MM.1S (cell line): ENCODE results near the gene CABP4.

ENCODE experiments used
- DNase-seq: peaks from one replicate; pipeline ENCODE4 v3.0.0-alpha.2; 2015
- H2AFZ ChIP-seq: fragments of 300-600 bp; sonication (generic); 2 replicates; pipeline ENCODE4 v1.6.0; 2016; ENCODE audit warnings: antibody characterized with exemption, low read length
- H3F3A ChIP-seq: fragments of 300-600 bp; sonication (generic); 2 replicates; pipeline ENCODE4 v1.6.1; 2016; ENCODE audit warnings: mild to moderate bottlenecking, antibody characterized with exemption, low read length, moderate library complexity, mixed read lengths; ENCODE audit not compliant: insufficient read depth
- H3K27ac ChIP-seq: fragments of 300-600 bp; sonication (generic); 2 replicates; pipeline ENCODE4 v1.5.1; 2016; ENCODE audit warnings: mild to moderate bottlenecking, low read length
- H3K27me3 ChIP-seq: fragments of 300-600 bp; sonication (generic); replicated peaks from 2 replicates; pipeline ENCODE4 v1.6.0; 2016; ENCODE audit warnings: low read length; ENCODE audit not compliant: insufficient read depth
- H3K36me3 ChIP-seq: fragments of 300-600 bp; sonication (generic); replicated peaks from 2 replicates; pipeline ENCODE4 v1.6.1; 2016; ENCODE audit warnings: mild to moderate bottlenecking, low read length, mixed read lengths; ENCODE audit not compliant: insufficient read depth
- H3K4me1 ChIP-seq: fragments of 300-600 bp; sonication (generic); 2 replicates; pipeline ENCODE4 v1.6.1; 2016; ENCODE audit warnings: low read length, mixed read lengths
- H3K4me2 ChIP-seq: fragments of 300-600 bp; sonication (generic); 2 replicates; pipeline ENCODE4 v1.6.0; 2016; ENCODE audit warnings: low read depth, low read length
- H3K4me3 ChIP-seq: fragments of 300-600 bp; sonication (generic); 2 replicates; pipeline ENCODE4 v1.5.1; 2016; ENCODE audit warnings: low read length, mixed read lengths
- H3K79me2 ChIP-seq: fragments of 300-600 bp; sonication (generic); 2 replicates; pipeline ENCODE4 v1.6.1; 2016; ENCODE audit warnings: mixed run types, low read length, mixed read lengths
- H3K9ac ChIP-seq: fragments of 300-600 bp; sonication (generic); 2 replicates; pipeline ENCODE4 v1.6.1; 2016; ENCODE audit warnings: low read length, mixed read lengths
- H3K9me2 ChIP-seq: fragments of 300-600 bp; sonication (generic); replicated peaks from 2 replicates; pipeline ENCODE4 v1.6.1; 2016; ENCODE audit warnings: mild to moderate bottlenecking, low read length, mixed read lengths; ENCODE audit not compliant: insufficient read depth
- H3K9me3 ChIP-seq: fragments of 300-600 bp; sonication (generic); replicated peaks from 2 replicates; pipeline ENCODE4 v1.6.1; 2016; ENCODE audit warnings: mild to moderate bottlenecking, low read length, mixed read lengths; ENCODE audit not compliant: insufficient read depth
- H4K20me1 ChIP-seq: fragments of 300-600 bp; sonication (generic); 2 replicates; pipeline ENCODE4 v1.6.1; 2016; ENCODE audit warnings: mild to moderate bottlenecking, low read length, moderate library complexity, mixed read lengths; ENCODE audit not compliant: insufficient read depth
- EZH2 ChIP-seq: fragments of 300-600 bp; sonication (generic); optimal IDR thresholded peaks from 2 replicates; pipeline ENCODE3; 2017; ENCODE audit warnings: low read depth, mild to moderate bottlenecking, antibody characterized with exemption, low read length, mixed read lengths
- EZH2phosphoT487 ChIP-seq: fragments of 300-600 bp; sonication (generic); IDR thresholded peaks from 2 replicates; pipeline ENCODE4 v1.6.1; 2018; ENCODE audit warnings: antibody characterized with exemption, low read length
- TF ChIP-seq, protein P1 (sequence below): fragments of 300-600 bp; sonication (generic); IDR thresholded peaks from 2 replicates; pipeline ENCODE4 v1.5.1; 2016; ENCODE audit warnings: antibody characterized with exemption, low read length, mixed read lengths

Gene CABP4

DNA sequence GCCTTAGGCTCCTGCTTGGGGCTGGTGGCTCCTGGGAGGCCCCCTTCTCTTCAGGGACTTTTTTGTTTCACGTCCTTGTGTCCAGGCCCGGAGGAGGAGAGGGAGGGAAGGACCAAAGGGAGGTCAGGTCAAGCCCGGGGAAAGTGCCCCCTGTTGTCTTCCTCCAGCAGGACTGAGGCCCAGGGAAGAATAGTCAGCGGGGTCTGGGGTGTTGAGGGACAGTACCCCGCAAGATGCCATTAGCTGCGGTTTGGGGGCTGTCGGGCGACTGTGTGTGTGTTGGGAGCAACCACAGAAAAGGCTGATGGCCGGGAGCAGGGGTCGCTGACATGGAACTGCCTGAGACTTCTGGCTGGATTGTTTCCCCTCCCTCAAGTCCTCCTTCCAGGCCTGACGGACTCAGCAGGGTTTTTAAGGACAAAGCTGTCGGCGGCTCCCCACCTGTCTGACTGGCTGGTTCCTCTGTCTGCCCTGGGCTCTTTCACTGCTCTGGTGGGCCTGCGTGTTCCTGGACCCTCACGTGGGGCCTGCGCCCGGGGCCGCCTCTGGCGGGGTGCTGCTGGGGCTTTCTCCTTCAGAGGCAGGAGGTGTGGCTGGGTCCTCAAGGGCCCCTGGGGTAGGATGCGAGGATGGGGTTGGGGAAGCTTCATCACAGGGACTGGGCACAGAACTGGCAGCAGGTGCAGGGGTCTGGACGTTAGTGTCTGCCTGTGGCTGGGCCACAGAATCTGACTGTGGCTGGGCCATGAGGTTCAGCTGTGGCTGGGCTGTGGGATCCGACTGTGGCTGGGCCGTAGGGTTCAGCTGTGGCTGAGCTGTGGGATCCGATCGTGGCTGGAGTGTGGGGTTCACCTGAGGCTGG, 4.1 kb upstream of the CABP4 start:
- Histone ChIP-seq H3K9me2 (no peaks in the 10 kb centered on the region), H3K4me3 (no peak overlapping the region), H4K20me1 (no peaks in the 10 kb centered on the region), H3K4me1 (peaks cover 7% of the 10 kb centered on the region), H3K36me3 (no peaks in the 10 kb centered on the region), H3K27ac (no peak overlapping the region), H3K79me2 (no peaks in the 10 kb centered on the region), H3K9ac (no peak overlapping the region), H3K4me2 (no peak overlapping the region), H2AFZ (no peak overlapping the region), H3K9me3 (no peaks in the 10 kb centered on the region), H3K27me3 (no peaks in the 10 kb centered on the region), H3F3A (peaks cover 6% of the 10 kb centered on the region)
- DNase-seq = no peak
- no peak for TF ChIP-seq EZH2
- TF ChIP-seq, protein P1, sequence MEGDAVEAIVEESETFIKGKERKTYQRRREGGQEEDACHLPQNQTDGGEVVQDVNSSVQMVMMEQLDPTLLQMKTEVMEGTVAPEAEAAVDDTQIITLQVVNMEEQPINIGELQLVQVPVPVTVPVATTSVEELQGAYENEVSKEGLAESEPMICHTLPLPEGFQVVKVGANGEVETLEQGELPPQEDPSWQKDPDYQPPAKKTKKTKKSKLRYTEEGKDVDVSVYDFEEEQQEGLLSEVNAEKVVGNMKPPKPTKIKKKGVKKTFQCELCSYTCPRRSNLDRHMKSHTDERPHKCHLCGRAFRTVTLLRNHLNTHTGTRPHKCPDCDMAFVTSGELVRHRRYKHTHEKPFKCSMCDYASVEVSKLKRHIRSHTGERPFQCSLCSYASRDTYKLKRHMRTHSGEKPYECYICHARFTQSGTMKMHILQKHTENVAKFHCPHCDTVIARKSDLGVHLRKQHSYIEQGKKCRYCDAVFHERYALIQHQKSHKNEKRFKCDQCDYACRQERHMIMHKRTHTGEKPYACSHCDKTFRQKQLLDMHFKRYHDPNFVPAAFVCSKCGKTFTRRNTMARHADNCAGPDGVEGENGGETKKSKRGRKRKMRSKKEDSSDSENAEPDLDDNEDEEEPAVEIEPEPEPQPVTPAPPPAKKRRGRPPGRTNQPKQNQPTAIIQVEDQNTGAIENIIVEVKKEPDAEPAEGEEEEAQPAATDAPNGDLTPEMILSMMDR = no peak
- TF ChIP-seq EZH2phosphoT487 = no peak

DNA sequence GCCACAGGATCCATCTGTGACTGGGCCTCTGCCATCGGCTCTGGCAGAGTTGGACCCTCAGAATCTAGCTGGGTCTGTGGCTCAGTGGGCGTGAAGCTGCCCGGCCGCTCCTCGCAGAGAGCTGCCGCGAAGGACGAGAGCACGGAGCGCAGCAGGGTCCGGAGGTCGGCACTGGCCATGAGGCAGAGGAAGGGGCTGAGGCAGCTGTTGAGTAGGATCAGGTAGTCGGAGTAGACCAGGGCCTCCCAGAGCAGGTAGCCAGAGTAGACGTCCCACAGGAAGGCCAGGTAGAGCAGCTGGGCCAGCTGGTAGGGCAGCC, 3.5 kb upstream of the CABP4 start:
- H3K4me2 ChIP-seq = no peak overlapping the region
- no peaks in the 10 kb centered on the region for H3K36me3 ChIP-seq
- peaks cover 7% of the 10 kb centered on the region for H3K4me1 ChIP-seq
- H3K27ac ChIP-seq = no peak overlapping the region
- H2AFZ ChIP-seq = no peak overlapping the region
- no peaks in the 10 kb centered on the region for H4K20me1 ChIP-seq
- no peaks in the 10 kb centered on the region for H3K27me3 ChIP-seq
- no peaks in the 10 kb centered on the region for H3K9me3 ChIP-seq
- no peak overlapping the region for H3K9ac ChIP-seq
- TF ChIP-seq EZH2 (no peak), EZH2phosphoT487 (no peak)
- TF ChIP-seq, protein P1 = no peak
- DNase-seq = no peak
- peaks cover 6% of the 10 kb centered on the region for H3F3A ChIP-seq
- H3K9me2 ChIP-seq = no peaks in the 10 kb centered on the region
- no peaks in the 10 kb centered on the region for H3K79me2 ChIP-seq
- H3K4me3 ChIP-seq = no peak overlapping the region

GRCh38 chr11:67452141-67452952, 2.8 kb upstream of the CABP4 start, which contains the start of gene GPR152:
Gene GPR152 (minus strand): TSS chr11:67452729. CDS start chr11:67452724, 5 bp downstream.
- Histone ChIP-seq H3K9ac (no peak within 1 kb of the TSS), H2AFZ (no peak within 1 kb of the TSS), H3K4me3 (no peak within 1 kb of the TSS), H3K79me2 (no peaks in the 10 kb centered on the region), H4K20me1 (no peaks in the 10 kb centered on the region), H3K9me2 (no peaks in the 10 kb centered on the region), H3K27me3 (no peaks in the 10 kb centered on the region), H3K27ac (no peak within 1 kb of the TSS), H3K4me1 (peaks cover 7% of the 10 kb centered on the region), H3K4me2 (no peak within 1 kb of the TSS), H3K9me3 (no peaks in the 10 kb centered on the region), H3F3A (peaks cover 6% of the 10 kb centered on the region), H3K36me3 (no peaks in the 10 kb centered on the region)
- TF ChIP-seq, protein P1 = no peak
- no peak for TF ChIP-seq EZH2
- DNase-seq = no peak
